ENCODE results near the gene SHC2.
"Not testable (repeated sequence)": the region's sequence is repeated elsewhere in the genome, so short reads cannot be mapped to it uniquely, and the experiment has no call there.

Gene SHC2

DNA sequence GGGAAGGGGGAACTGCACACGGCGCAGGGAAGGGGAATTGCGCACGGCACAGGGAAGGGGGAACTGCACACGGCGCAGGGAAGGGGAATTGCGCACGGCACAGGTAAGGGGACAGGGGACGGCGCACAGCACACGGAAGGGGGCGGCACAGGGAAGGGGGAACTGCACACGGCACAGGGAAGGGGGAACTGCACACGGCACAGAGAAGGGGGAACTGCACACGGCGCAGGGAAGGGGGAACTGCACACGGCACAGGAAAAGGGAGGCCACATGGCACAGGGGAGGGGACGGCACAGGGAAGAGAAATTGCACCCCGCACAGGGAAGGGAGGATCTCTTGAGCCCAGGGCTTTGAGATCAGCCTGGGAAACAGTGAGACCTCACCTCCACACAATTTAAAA is 33.2 kb downstream of the SHC2 start:
- in situ Hi-C loops (cut with HindIII; ENCODE audit: low sequenced_read_pairs): not testable (repeated sequence)

GRCh38 chr19:426725-427445 is 33.9 kb downstream of the SHC2 start:
- in situ Hi-C loops (cut with HindIII; ENCODE audit: low sequenced_read_pairs): no loop called here

- in situ Hi-C loops (cut with HindIII; ENCODE audit: low sequenced_read_pairs): no loop called here
These were observed 35.8 kb downstream of the SHC2 start for GRCh38 chr19:425056-425455.

- in situ Hi-C loops (cut with HindIII; ENCODE audit: low sequenced_read_pairs): no loop called here
These were observed 36.3 kb downstream of the SHC2 start for GRCh38 chr19:424546-424945.

GRCh38 chr19:423691-424466 is 37.0 kb downstream of the SHC2 start:
- in situ Hi-C loops (cut with HindIII; ENCODE audit: low sequenced_read_pairs): no loop called here

- in situ Hi-C loops (cut with HindIII; ENCODE audit: low sequenced_read_pairs): not testable (repeated sequence)
These were observed 38.0 kb downstream of the SHC2 start for GRCh38 chr19:422917-423226.

DNA sequence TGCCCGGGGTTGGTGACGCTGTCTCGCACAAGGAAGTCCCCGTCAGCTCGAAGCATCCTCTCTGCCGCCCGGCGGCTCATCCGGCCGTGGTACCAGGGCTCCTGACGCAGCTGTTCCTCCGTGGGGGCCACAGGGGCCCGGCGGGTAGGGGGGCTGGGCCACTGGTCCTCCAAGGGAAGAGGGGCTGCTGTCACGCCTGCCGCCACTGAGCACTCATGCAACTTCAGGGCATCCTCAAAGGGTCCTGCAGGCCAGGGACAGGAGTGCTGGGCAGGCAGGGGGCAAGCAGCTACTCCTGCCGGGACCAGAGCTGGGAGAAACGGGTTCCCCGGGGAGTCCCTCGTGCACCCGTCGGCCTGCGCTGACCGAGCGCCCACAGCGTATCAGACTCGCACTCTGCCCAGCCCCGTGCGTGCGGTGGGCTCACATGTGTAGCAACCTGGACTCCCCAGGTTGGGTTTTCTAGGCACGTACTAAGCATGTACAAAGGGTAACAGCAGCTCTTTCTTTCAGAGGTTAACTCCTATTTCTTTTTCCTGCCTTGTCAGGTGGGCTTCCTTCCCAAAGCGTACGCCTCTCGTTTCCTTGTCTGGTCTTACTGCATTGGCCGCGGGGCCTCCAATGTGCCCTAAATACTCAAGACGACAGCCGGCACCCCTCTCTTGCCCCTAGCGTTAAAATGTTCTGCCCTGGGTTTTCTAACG is 38.5 kb downstream of the SHC2 start:
- in situ Hi-C loops (cut with HindIII; ENCODE audit: low sequenced_read_pairs): no loop called here

DNA sequence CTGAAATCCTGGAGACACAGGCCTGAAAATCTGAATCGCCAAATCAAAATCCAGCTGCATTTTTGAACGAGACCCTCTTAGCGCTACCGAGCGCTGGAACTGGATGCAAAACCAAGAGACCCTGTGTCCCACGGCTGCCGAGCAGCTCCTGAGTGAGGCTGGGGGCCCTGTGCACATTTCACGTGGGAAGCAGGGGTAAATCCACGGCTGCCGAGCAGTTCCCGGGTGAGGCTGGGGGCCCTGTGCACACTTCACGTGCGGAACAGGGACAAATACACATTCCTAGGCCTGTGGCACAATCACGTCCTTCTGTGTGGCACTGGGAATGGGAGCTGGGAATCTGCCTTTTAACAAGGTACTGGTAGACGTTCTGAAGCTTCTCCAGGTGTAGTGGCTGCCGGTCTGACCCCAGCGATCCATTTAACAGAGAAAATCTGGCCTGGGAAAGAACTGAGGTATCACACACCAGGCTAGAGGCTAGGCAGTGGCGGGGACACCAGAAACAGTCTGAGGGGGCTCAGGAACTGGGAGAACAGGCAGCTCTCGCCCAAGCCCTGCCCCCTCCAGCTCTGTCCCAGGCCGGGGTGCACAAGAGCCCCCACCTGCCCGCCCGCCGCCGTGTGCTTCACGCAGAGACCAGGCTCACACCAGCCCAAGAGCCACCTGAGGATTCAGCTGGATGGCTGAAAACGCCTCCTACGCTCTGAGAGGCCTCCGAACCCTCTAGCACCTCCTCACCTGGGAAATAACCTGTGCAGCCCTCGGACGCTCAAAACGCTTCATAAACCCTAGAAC is 40.9 kb downstream of the SHC2 start:
- in situ Hi-C loops (cut with HindIII; ENCODE audit: low sequenced_read_pairs): no loop called here

DNA sequence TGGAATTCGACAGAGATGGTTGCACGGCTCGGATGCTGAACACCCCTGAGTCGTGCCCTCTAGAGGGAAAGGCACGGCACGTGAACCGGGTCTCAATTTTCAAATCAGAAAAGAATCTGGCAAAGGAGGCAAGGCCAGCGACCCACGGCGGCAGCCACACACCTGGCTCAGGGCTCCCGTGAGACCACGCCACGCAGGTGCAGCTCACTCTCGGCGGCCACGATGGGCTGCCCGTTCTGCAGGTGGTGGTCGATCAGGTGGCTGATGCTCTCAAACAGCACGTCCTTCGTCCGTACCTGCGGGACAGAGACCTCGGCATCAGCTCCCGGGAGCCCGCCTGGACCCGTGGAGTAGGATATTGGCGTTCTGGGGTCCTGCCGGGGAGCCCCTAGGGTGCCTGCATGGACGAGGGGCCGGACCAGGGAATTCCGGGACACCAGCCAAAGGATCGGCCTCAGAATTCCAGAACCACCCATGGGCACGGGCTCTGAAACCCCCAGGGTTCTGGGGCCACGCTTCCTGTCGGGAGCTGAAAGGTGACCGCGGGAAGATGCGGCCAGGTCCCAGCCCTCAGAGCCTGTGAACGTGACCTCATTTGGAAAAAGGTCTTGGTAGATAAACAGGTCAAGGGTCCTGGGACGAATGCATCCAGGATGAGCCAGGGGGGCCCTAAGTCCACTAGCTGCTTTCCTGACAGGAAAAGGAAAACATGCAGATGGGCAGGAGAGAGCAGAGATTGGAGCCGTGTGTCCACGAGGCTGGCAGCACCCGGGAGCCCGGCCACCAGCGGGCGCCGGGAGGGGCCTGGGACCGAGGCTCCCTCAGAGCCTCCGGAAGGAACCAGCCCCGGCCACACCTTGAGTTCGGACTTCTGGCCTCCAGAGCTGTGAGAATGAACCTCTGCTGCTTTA is 41.8 kb downstream of the SHC2 start:
- in situ Hi-C loops (cut with HindIII; ENCODE audit: low sequenced_read_pairs): no loop called here

DNA sequence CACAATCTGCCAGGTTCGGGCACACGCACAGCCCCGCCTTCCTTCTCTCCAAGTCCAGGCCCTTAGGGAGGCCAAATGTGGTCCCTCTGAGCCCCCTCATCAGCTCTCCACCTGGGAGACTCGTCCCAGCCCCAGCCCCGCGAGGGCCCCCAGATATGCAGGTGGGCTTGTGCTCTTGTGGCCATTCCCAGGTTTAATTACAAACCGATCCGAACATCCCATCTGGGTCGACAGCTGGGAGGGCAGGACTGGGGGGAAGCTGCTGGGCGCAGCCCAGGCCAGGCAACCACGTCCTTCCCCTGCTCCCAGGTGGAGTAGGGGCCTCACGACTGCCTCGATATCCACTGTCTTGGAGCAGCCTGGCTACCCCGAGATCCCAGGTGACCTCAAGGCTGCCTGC is 44.4 kb downstream of the SHC2 start:
- in situ Hi-C loops (cut with HindIII; ENCODE audit: low sequenced_read_pairs): no loop called here

DNA sequence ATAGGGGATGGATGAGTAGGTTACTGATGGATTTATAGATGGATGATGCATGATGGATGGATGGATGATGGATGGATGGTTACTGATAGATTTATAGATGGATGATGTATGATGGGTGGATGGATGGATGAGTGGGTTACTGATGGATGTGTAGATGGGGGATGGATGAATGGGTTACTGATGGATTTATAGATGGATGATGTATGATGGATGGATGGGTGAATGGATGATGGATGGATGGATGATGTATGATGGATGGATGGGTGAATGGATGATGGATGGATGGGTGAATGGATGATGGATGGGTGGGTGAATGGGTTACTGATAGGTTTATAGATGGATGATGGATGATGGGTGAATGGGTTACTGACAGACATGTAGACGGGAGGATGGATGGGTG is 45.5 kb downstream of the SHC2 start:
- in situ Hi-C loops (cut with HindIII; ENCODE audit: low sequenced_read_pairs): no loop called here

DNA sequence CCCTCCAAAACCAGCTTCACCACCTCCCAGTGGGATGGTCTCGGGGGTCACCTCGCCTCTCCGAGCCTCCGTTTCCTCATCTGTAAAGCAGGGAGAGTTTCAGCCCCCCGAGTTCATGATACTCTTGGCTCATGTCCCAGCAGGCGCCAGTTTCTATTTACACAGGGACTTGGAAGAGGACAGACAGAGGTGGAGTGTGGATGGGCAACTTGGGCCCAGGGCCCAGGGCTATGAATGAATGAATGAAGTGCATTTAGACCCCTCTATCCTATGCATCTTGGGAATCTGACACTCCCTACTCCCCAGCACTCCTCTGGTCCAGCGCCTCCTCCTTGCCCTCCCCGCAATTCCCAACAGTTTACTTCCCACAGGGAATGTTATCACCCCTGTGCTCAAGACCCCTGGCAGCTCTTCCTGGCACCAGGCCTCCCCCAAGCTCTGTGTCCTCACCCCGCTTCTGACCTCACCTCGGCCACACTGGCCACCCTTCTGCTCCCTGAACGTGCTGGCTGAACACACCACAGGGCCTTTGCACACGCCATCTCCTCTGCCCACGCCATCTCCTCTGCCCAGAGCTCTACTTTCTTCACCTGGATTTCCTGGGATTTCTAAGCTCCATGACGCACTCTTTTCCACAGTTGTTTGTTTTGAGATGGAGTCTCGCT is 46.9 kb downstream of the SHC2 start:
- in situ Hi-C loops (cut with HindIII; ENCODE audit: low sequenced_read_pairs): no loop called here

DNA sequence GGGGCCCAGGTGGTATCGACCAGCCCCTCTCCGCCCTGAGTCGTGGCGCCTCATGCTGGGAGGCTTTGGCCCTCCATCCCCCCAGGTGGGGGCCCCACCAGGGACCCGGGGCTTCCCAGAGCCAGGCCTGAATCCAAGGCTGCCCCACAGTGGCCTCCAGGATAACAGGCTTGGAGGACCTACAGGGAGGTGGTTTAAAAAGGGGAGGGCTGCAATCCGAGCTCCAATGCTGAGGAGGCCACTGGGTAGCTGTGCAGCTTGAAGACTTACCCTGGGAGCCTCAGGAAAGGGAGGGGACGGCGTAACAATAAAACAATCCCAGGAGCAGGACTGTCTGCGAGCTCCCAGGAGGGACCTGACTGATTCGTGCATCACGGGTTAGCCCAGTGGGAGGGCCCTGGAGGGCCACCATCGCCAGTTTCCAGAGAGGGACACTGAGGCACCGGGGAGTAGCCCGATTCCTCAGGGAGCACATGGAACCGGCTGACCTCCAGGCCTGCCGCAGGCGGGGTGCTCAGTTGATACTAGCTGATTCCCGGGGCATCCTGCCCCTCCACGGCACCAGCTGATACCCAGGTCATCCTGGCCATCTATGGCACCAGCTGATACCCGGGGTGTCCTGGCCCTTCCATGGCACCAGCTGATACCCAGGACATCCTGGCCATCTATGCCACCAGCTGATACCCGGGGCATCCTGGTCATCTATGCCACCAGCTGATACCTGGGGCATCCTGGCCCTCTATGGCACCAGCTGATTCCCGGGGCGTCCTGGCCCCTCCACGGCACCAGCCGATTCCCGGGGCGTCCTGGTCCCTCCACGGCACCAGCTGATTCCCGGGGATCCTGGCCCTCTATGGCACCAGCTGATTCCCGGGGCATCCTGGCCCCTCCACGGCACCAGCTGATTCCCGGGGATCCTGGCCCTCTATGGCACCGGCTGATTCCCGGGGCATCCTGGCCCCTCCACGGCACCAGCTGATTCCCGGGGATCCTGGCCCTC is 48.2 kb downstream of the SHC2 start:
- in situ Hi-C loops (cut with HindIII; ENCODE audit: low sequenced_read_pairs): no loop called here

DNA sequence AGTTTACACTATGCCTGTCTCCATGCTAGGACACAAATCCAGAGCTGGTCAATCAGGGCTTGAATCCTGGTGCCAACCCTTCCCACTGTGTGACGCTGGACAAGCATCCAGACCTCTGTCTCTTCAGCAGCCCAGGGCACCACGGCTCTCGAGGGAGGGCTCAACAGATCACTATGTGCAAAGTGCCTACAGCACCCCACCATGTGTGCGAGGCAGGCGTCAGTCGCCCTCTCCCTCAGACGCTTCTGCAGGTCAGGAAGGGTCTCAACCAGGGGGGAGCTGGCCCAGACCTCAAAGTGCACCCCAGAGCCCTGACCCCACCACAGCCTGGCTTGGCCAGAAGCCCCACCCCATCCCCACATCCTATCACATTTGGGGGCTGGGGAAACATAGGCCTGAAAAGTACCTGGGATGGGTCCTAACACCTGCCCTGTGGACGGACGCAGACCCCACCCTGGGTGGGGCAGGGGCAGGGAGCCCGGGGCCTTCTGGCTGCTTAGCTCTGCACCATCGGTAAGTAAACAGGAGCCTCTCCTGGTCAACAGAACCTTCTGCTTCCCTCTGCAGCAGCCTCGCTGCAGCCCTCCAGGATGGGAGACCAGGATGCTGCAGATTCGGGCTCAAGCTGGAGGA is 49.0 kb downstream of the SHC2 start:
- in situ Hi-C loops (cut with HindIII; ENCODE audit: low sequenced_read_pairs): no loop called here

GRCh38 chr19:411121-411722 is 49.6 kb downstream of the SHC2 start:
- in situ Hi-C loops (cut with HindIII; ENCODE audit: low sequenced_read_pairs): not testable (repeated sequence)

- in situ Hi-C loops (cut with HindIII; ENCODE audit: low sequenced_read_pairs): no loop called here
These were observed 50.5 kb downstream of the SHC2 start for GRCh38 chr19:410243-410781.

DNA sequence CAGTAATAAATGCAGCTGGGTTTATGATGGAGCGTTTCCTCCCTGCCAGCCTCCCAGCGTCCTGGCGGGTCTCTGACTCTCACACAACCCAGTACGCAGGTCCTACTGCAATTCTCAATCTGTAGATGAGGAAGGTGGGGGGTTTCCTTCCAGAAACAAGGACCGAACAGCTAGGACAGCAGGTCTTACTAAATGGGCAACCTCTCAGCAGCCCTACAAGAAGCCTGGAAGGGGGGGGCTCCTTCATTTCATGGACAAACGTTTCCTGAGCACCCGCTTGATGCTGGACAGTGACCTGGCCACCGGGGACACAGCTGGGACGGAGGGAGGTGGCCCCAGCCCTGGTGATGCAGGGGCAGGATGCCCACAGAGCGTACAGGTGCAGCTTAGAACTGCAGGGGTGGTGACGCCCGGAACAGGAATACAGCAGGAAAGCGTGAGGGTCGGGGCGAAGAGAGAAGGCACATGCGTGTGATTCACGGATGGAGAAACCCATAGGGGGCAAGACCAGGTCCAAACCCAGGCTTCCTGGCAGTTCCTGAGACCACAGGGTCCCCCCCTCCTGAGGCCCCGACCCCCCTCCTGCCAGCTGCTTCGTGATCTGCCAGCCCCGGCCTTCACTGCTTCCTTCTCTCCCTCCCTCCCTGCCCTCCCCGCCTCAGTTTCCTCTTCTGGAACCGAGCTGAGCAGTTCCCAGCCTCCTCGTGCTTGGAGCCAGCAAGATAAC is 51.2 kb downstream of the SHC2 start:
- in situ Hi-C loops (cut with HindIII; ENCODE audit: low sequenced_read_pairs): no loop called here

Measured in DLD1 (cell line).